DMS153 (cell line): Measurements from ENCODE around the gene ATP8A2.

Experiments
- DNase-seq: peaks from one replicate; lab custom pipeline; 2025; lab: John Stamatoyannopoulos, UW

Gene ATP8A2

DNA sequence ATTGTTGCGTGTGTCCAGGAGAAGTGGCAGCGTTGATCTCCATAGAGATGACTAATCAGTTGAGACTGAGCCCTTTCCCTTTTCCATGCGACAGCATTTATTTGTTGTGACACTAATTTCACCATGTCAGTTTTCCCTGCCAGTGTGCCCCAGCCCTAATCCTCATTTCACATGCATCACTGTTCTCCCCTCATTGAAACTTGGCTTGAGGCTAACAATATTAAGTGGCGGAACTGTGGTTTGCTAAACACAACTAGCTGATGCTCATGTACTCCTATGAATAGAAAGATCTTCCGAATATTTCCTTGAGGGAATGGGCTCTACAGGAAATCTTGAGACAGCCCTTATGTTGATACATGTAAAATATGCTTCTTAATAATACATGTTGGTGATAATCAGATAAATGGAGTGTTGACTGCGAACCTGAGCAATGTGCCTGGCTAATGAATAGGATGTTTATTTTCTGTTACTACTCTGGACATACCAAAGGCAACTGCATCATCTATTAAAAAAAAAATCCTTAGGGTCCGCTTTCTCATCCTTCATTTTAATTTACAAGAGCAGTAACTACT lies 258.6 kb downstream of the ATP8A2 start:
- no peak for DNase-seq

DNA sequence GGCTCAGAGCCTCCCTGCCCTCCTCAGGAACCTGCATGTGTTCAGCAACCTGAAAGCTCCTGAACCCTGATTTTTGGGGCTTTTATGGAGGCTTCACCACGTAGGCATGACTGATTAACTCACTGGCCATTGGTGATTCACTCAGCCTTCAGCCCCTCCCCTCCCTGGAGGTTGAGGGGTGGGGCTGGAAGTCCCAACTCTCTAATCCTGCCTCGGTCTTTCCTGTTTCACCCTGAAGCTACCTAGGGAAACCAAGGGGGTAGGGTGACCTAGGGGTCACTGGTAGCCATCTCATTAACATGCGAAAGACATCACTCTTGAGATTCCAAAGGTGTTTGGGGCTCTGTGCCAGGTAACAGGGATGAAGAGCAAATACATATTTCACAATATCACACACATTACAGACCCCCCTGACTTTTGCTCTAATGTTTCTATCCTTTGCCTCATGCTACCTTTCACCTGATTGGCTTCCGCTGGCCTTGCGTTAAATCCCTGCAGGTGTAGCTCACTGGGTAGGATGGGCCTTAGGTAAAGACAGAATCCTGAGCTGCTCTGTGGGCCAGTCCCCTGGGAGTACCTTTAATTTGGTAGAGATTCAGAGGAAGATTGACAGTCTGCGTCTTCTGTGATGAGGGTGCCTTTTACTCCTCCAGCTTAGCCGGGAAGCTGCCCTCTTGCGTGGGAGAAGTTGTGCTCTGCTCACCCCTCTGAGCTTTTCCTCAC lies 260.6 kb downstream of the ATP8A2 start:
- DNase-seq: no peak

DNA sequence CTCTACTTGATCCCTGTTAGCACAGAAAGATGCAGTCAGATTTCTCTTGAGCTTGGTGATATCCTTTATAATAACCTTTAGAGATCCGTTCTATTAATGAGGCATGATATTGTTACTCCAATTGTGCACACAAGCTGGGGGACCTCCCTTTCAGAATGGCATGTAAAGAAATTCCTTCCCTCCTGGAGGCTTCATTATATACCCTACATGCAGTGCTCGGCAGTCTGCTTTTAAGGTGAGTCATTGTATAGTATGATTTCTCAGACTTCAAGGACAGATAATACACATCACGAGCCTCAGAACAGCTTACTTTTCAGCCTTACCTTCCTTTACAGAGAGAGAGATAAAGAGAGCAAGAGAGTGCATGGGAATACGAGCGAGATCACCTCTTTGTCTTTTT lies 261.3 kb downstream of the ATP8A2 start:
- DNase-seq: no peak

DNA sequence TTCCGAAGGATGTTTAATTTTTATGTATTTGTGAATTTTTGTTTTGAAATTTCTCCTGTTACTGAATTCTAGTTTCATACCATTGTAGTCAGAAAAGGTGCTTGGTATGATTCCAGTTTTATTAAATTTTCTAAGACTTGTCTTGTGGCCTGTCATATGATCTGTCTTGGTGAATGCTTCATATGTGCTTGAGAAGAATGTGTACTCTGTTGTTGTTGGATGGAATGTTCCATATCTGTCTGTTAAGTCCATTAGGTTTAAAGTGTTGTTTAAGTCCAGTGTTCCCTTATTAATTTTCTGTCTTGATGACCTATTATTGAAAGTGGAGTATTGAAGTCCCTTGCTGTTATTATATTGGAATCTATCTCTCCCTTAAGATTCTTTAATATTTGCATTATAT lies 273.9 kb downstream of the ATP8A2 start:
- DNase-seq: no peak

DNA sequence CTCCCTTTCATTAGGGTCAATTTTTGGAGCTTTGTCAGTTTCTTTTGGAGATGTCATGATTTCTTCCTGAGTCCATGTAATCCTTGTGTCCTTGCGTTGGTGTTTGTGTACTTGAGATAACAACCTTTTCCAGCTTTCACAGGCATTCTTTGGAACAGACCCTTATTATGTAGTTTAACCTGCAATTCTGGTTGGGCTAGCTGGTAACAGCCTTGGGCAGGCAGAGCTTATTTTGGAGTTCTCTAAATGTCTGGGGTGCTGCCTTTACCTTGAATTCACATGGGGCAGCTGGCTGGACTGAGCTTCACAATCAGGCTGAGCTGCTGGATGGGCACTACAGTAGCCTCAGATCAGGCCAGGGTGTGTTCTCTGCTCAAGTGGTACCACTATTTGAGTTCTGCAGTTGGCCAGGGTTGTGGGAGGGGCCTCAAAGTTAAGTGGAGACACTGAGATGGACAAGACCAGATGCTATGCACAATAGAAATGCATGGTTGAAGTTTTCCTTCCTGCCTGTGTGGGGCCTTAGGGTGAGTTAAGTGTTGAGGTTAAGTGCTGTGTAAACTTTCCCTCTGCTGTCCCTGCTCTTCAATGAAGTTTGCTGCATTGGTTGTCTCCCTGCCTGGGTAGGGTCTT lies 277.3 kb downstream of the ATP8A2 start:
- no peak for DNase-seq

DNA sequence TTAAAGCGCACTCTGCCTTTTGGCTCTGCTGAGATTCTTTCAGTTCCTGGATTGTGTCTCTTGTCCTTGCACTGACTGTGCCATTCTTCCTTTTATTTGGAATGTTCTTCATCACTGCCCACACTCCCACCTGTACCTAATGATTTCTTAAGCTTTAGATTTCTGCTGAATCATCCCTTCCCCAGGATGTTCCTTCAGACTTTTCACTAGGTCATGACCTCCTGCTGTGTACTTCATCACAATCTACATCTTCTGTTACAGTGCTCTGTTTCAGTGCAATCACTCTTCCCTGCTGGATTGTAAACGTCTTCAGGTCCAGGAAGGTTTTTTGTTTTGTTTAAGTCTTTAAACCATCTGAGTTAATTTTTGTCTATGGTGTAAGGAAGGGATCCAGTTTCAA lies 281.0 kb downstream of the ATP8A2 start:
- DNase-seq: no peak

DNA sequence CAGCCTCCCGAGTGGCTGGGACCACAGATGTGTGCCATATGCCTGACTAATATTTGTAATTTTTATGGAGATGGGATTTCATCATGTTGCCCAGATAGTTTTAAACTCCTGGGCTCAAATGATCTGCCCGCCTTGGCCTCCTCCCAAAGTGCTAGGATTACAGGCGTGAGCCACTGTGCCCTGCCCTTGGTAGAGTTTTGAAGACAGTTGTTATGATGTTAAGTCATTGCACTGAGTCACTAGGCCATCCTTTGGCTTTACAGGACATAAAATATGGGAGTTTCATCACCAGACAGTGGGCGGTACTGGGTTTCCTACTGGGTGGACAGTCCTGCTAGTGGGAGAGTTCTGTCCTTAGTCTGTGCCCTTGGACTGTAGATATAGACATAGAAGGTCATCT lies 282.5 kb downstream of the ATP8A2 start:
- no peak for DNase-seq

DNA sequence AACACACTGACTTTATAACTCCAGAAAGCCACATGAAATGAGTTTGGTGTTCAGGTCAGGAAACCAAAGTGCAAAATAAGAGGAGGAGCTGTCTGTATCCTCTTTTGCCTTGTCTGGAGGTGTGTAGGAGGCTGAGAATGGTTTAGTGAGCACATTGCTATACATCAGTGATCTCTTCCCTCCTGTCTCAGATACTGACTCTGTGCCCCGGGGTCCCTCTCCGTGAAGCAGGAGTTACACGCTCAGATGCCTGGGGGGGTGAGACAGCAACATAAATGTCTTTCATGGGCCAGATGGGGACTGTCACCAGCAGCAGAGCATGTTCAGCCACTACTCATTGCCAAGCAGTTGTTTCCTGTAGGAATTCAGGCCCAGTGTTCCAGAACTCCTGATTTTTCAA lies 285.4 kb downstream of the ATP8A2 start:
- DNase-seq: no peak

DNA sequence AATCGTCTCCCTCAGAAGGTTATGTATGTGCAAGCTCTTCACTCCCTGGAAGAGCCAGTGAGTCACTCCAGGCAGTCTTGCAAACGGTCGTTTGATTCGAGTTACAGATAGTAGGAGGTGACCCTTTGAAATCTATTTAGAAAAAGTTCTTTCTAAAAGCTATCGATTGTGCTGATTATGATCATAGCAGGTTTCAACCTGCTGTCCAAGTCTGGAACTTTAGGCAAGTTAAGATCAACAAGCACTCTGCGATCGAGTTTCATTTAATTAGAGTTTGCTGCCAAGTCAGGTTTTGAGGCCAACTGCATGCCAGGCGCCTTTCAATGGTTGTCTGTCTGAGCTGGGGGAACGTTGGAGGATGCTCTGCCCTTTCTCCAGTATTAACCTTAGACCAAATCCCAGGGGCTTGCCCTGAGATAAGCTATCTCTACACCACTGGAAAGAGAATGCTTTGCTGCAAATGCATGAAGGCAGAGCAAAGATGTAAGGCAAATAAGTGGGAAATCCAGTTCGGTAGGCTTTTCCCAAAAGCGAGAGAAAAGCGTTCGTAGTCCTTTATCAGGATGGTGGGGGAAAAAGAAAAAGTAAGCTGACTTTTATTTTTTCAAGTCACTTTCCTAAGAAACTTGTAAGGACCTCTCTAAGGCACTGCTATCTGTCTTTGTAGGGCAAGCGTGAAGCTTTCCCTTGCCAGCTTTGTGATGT lies 287.5 kb downstream of the ATP8A2 start:
- DNase-seq: peak; percentile 41

DNA sequence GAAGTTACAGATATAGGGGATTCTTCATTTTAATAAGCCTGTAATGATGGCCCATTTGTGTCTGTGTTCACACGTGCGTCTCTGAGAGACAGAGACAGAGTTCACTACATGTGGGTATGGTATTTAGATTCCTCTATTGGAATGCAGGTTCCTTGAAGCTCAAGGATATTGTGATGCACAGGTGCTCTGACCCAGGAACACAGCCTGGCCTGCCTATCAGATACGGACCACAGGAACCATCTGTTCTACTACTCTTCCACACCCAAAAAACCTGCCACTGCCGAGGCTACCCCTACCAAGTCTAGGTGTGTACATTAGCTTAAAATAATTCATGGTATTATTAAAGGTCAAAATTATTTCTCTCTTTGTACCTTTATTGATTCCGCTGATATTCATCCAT lies 289.2 kb downstream of the ATP8A2 start:
- DNase-seq: no peak

DNA sequence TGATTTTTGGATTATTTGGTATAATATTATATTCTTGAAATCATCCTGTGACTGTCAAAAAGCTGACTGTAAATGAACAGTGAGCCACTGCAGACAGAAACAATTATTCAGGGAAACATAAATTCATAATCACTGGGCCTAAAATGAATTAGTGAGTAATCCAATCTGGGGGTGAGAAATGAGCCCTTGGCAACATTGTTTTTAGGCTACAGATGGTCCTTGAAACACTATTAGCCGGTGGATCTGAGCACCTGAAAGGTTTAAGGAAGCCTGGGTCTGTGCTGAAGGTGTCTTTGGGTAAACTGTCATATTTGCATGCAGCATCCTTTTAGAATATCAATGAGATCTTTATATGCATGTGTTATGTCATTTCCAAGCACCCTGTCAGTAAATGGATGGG lies 290.7 kb downstream of the ATP8A2 start:
- DNase-seq: no peak

DNA sequence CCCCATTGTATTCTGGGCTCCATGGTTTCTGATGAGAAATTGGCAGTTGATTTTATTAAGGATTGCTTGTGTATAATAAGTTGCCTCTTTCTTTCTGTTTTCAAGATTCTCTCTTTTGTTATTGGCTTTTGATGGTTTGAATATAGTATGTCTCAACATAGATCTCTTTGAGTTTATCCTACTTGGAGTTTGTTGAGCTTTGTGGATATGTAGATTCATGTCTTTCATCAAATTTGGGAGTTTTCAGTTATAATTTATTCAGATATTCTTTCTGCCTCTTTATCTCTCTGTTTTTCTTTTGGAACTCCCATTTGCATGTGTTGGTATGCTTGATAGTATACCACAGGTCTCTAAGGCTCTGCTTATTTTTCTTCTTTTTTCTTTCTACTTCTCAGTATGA lies 296.6 kb downstream of the ATP8A2 start:
- DNase-seq: no peak

DNA sequence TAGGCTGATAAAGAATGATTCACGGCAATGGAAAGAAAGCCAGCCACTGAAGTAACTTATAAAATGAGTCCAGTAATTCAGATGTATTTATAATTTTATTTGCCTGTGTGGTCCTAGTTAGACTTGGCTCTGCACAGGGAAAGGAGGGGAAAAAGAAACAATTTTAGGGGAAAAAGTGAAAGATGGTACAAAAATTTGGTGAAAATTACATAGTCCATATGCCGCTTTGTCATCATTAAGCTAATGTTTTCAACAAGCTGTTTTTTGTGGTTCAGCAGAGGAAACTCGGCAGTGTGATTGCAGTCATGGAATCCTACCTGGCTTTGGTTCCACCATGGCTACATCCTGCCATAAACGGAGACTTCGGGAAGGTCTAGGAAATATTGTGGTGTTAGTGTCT lies 301.9 kb downstream of the ATP8A2 start:
- DNase-seq: no peak

DNA sequence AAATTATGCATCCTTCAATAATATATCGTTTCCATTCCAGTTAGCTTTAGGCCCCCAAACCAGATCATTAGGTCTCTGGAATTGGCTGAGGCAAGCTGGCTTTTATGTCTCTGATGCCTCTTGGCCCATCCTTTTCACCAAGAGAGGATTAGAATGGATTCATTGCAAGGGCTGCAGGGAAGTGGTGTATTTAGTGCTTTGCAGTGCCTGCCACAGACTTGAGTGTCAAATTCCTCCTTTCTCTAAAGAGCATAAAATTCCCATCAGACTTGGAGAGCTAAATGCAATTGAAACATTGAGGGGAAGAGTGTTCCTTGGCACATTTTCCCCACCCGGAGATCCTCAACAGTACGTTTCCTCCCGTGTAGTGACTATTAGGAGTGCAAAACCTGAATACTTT lies 302.6 kb downstream of the ATP8A2 start:
- no peak for DNase-seq

DNA sequence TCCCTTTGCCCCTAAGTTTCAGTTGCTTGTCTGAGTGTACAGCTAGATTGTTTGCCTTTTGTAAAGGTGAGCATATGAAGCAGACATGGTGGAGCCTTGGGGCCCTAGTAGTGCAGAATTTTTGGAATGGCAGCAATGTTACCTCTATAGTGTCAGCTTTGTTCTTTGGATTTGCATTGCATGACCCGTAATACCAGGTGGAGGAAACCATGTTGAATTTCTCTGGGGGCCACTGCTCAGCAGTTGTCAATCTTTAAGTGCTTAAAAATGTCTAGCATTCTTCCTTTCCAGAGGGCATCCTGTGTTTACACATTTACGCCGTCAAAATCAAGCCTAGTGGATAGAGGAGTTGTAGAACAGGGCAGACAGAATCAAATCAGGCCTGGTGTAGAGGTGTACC lies 303.3 kb downstream of the ATP8A2 start:
- DNase-seq: no peak

DNA sequence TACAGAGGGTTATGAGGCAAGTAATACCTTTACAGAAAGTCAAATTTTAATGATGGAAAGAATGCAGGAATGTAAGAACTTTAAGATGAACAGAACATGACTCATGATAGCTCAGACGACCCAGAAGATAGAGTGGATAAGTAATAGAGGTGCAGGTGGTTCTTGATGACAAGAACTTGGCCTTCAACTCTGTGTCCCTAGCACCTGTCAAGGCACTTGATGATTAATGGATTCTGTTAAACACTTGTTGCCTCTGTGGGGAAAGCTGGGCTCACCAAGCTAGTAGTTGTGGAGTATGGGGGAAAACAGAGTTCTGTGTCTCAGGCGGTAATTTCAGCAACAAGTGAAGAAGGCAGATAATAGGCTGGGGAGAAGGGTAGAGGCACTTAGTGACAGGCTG lies 306.2 kb downstream of the ATP8A2 start:
- no peak for DNase-seq

DNA sequence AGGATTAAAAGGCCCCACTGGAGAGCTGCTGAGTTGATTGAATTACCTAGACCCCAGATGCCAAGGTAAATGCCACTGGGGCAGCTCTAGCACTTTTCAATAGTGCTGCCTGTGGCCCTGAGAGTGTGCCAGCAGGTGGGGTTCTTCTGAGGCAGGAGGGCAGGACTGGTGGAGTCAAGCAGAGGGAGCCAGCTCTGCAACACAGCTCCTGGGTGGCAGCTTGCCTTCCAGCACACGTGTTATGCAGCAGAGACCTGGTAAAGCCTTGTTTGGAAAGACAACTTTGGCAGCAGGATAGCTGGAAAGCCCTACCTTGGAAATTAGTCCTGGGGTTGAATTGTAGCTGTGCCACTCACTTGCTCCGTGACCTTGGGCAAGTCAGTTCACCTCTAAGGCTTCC lies 306.6 kb downstream of the ATP8A2 start:
- DNase-seq: no peak

DNA sequence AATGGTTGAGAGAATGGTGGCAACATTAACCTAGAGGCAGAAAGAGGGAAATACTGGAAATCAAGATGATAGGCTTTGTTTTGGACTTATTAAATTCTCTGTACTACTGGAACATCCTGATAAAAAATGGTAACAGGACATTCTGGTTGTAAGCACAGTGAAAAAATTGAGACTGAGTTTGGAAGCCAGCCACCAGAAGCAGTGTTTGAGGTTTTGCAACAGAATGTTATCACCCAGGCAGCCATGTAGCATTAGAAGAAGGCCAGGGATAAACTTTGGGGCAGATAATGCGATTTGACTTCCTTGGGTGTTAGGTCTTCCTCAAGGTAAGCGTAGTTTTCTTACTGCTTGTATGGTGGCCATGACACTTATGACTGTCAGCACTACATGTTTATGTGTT lies 307.4 kb downstream of the ATP8A2 start:
- no peak for DNase-seq

DNA sequence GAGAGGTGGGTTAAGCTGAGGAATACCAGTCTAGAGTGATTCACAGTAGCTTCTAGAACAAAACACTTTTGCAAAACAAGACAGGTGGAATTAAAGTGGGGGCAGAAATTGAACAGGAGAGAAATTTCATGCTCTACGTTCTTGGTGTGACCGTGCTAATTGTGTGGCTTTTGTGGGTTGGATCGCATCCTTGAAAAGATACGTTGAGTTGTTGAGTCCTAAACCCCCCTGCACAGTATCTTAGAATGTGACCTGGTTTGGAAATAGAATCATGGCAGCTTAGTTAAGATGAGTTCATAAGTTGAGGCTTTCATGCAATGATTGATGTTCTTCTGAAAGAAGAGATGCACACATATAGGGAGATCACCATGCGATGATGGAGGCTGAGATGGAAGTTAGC lies 308.2 kb downstream of the ATP8A2 start:
- DNase-seq: no peak

DNA sequence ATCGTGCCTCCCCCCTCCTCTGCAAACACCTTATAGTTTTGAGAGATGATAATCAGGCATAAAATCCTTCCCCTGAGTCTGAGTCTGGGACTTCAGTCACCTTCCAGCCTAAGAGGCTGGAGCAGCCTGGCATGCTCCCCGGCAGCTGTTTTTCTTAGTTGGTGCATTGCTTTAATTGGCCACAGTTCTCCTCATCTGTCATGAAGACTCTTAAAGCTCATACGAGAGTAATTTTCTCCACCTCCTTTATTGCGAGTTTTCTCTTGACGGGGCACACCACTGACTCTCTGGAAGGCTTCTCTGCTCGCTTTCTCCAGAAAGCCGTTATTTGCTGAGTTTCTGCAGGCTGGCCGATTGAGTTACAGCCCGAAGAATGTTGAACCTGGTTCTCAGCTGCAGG lies 310.5 kb downstream of the ATP8A2 start:
- DNase-seq: no peak

DNA sequence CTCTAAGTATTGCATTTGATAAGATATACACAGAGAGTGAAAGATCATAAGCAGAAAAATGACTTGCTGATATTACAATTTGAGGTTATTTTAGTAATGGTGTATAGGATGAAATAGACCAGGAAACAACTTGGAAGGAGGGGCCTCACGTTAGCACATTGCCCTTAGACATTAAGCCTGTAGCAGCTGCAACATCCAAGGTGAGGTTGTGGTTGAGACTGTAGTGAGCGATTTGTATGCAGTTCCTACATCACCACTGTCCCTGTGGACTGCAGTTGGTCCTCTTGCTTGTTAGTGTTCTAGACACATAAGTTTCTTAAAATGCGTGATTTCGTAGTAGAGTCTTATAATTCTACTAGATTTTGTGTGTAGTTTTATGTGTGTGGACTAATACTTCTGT lies 311.3 kb downstream of the ATP8A2 start:
- no peak for DNase-seq

DNA sequence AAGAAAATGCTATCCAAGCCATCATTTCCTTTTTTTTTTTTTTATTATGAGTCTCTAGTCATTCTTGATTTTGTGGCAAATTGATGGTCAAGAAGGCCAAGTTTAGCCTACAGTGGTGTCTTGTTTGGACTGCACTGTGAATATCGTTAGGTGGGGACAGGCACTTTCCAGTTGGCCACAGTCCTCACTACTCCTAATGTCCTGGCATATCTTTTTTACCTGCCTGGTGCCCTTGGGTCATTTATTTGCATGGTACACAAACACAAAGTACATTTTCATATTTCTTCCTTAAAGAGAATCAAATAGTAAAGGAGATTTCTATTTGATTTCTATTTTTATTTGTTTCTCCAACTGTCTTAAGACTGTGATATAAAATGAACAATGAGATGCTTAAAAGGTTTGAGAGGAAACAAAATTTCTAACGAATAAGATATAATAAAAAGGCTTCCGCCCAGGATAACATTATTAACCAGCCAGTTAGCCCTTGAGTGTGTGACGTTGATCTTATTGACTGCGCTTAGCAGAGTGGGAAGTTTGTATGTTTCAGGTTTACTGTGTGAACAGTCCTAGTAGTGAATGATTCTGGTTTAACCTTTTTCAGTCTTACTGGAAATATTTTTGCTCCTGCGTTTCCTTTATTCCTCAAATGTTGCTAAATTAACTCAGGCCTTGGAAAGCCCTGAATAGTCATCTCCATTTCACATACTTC lies 312.0 kb downstream of the ATP8A2 start:
- no peak for DNase-seq

DNA sequence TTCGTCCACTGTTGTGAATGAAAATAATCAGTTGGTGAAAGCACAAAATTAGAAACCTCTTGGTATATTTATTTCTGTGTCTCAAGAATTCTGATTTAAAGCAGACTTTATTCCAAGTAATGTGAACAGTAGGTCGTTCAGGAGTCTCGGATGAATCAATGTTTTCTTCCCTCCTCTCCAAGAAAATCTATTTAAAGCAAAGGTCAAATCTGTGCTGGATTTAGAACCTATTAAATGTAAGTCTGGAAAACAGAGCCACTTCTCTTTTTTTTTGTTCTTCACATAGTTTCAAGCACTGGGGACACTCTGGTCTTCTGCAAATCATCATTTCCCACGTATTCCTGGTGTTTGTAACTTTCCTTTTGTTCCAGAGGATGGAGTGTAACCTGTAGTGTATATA lies 312.7 kb downstream of the ATP8A2 start:
- DNase-seq: no peak
